ENCODE measurements around the gene CAPN3.

CAPN3 gene

GRCh38 chr15:42349186-42349585, 10.1 kb upstream of the CAPN3 start:
- TF ChIP-seq ZFP30 (CRISPR knock-in tag; IDR thresholded peaks at IDR 0.05) (no peak), GLIS3 (CRISPR knock-in tag; IDR thresholded peaks at IDR 0.05) (no peak), TCF4 (CRISPR knock-in tag; IDR thresholded peaks at IDR 0.05; ENCODE audit: borderline replicate concordance) (no peak), ZC3H10 (CRISPR knock-in tag; IDR thresholded peaks at IDR 0.05) (no peak), RARB (CRISPR knock-in tag; IDR thresholded peaks at IDR 0.05) (no peak), TOX (CRISPR knock-in tag; IDR thresholded peaks at IDR 0.05; ENCODE audit: borderline replicate concordance) (no peak), CSDC2 (CRISPR knock-in tag; IDR thresholded peaks at IDR 0.05) (no peak), SNAI2 (CRISPR knock-in tag; IDR thresholded peaks at IDR 0.05) (no peak), ZFP3 (CRISPR knock-in tag; IDR thresholded peaks at IDR 0.05) (no peak), OSR1 (CRISPR knock-in tag; IDR thresholded peaks at IDR 0.05) (no peak), ZNF70 (CRISPR knock-in tag; IDR thresholded peaks at IDR 0.05) (no peak)
- TF ChIP-seq, protein P1, sequence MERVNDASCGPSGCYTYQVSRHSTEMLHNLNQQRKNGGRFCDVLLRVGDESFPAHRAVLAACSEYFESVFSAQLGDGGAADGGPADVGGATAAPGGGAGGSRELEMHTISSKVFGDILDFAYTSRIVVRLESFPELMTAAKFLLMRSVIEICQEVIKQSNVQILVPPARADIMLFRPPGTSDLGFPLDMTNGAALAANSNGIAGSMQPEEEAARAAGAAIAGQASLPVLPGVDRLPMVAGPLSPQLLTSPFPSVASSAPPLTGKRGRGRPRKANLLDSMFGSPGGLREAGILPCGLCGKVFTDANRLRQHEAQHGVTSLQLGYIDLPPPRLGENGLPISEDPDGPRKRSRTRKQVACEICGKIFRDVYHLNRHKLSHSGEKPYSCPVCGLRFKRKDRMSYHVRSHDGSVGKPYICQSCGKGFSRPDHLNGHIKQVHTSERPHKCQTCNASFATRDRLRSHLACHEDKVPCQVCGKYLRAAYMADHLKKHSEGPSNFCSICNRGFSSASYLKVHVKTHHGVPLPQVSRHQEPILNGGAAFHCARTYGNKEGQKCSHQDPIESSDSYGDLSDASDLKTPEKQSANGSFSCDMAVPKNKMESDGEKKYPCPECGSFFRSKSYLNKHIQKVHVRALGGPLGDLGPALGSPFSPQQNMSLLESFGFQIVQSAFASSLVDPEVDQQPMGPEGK (CRISPR knock-in tag; IDR thresholded peaks at IDR 0.05; ENCODE audit: borderline replicate concordance) = no peak
- TF ChIP-seq, protein P2, sequence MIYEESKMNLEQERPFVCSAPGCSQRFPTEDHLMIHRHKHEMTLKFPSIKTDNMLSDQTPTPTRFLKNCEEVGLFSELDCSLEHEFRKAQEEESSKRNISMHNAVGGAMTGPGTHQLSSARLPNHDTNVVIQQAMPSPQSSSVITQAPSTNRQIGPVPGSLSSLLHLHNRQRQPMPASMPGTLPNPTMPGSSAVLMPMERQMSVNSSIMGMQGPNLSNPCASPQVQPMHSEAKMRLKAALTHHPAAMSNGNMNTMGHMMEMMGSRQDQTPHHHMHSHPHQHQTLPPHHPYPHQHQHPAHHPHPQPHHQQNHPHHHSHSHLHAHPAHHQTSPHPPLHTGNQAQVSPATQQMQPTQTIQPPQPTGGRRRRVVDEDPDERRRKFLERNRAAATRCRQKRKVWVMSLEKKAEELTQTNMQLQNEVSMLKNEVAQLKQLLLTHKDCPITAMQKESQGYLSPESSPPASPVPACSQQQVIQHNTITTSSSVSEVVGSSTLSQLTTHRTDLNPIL (CRISPR knock-in tag; IDR thresholded peaks at IDR 0.05; ENCODE audit: low read depth) = no peak
- TF ChIP-seq, protein P3, sequence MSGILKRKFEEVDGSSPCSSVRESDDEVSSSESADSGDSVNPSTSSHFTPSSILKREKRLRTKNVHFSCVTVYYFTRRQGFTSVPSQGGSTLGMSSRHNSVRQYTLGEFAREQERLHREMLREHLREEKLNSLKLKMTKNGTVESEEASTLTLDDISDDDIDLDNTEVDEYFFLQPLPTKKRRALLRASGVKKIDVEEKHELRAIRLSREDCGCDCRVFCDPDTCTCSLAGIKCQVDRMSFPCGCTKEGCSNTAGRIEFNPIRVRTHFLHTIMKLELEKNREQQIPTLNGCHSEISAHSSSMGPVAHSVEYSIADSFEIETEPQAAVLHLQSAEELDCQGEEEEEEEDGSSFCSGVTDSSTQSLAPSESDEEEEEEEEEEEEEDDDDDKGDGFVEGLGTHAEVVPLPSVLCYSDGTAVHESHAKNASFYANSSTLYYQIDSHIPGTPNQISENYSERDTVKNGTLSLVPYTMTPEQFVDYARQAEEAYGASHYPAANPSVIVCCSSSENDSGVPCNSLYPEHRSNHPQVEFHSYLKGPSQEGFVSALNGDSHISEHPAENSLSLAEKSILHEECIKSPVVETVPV (CRISPR knock-in tag; IDR thresholded peaks at IDR 0.05) = no peak
- ATAC-seq = peak; percentile 65

DNA sequence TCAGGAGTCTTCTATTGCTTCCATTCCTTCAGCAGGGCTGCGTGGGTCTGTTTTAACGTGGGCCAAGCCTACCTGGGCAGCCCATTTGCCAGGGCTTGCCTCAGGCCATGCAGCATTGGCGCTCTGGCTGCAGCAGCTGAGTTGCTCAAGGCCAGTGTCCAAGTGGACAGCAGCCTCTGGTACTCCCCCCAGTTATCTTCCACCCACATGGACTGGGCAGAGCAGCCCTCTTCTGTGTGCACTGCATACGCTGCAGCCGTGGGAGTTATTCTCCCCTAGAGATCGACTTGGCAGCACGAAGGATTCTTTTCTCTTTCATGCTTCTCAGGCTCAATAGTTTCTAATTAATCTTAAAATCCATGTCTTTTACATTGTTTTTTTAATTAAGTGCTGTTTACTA, 6.9 kb upstream of the CAPN3 start:
- no peak for TF ChIP-seq ZFP3 (CRISPR knock-in tag; IDR thresholded peaks at IDR 0.05)
- TF ChIP-seq ZNF8 (CRISPR knock-in tag; IDR thresholded peaks at IDR 0.05) = no peak
- TF ChIP-seq, protein P3 (CRISPR knock-in tag; IDR thresholded peaks at IDR 0.05) = no peak
- no peak for TF ChIP-seq SNAI2 (CRISPR knock-in tag; IDR thresholded peaks at IDR 0.05)
- TF ChIP-seq CSDC2 (CRISPR knock-in tag; IDR thresholded peaks at IDR 0.05) = no peak
- no peak for TF ChIP-seq GLIS3 (CRISPR knock-in tag; IDR thresholded peaks at IDR 0.05)
- TF ChIP-seq RARB (CRISPR knock-in tag; IDR thresholded peaks at IDR 0.05) = no peak
- no peak for TF ChIP-seq POU6F1 (CRISPR knock-in tag; IDR thresholded peaks at IDR 0.05; ENCODE audit: borderline replicate concordance, low read depth)
- TF ChIP-seq BACH2 (CRISPR knock-in tag; IDR thresholded peaks at IDR 0.05; ENCODE audit: borderline replicate concordance) = no peak
- TF ChIP-seq TCF4 (CRISPR knock-in tag; IDR thresholded peaks at IDR 0.05; ENCODE audit: borderline replicate concordance) = no peak
- no peak for TF ChIP-seq TSHZ2 (CRISPR knock-in tag; IDR thresholded peaks at IDR 0.05)
- TF ChIP-seq TOX (CRISPR knock-in tag; IDR thresholded peaks at IDR 0.05; ENCODE audit: borderline replicate concordance) = no peak
- no peak for TF ChIP-seq ESRRG (CRISPR knock-in tag; IDR thresholded peaks at IDR 0.05)
- TF ChIP-seq ZFP30 (CRISPR knock-in tag; IDR thresholded peaks at IDR 0.05) = no peak
- no peak for TF ChIP-seq ZNF565 (CRISPR knock-in tag; conservative IDR thresholded peaks at IDR 0.05; ENCODE audit: low read depth)
- TF ChIP-seq, protein P1 (CRISPR knock-in tag; IDR thresholded peaks at IDR 0.05; ENCODE audit: borderline replicate concordance) = no peak
- TF ChIP-seq ISL1 (CRISPR knock-in tag; IDR thresholded peaks at IDR 0.05) = no peak
- no peak for ATAC-seq
